K562 (cell line): ENCODE measurements around the gene ERBB3. TPM values are rescaled to one million over a fixed set of nuclear protein-coding genes. Genes with fewer than 3 reads are reported as not detected.

ENCODE experiments used
- ARID1B ChIP-seq: fragments of 450-650 bp; IDR thresholded peaks from 2 replicates; pipeline ENCODE4 v1.6.1; 2016; ENCODE audit warnings: antibody characterized with exemption, mild to moderate bottlenecking, inconsistent platforms
- BRD4 ChIP-seq: fragments of 200-600 bp; sonication (generic); IDR thresholded peaks from 2 replicates; pipeline ENCODE4 v1.6.1; 2017; ENCODE audit warnings: inconsistent platforms
- CLOCK ChIP-seq: fragments of 250-450 bp; sonication (Bioruptor Pico); IDR thresholded peaks from 2 replicates; pipeline ENCODE4 v1.4.0; 2020; ENCODE audit warnings: mild to moderate bottlenecking, moderate library complexity, borderline replicate concordance
- CREB1 ChIP-seq, 2 experiments: sonication (generic) in 1 of 2; formaldehyde crosslinking in 1 of 2; IDR thresholded peaks; 2 replicates each; pipeline versions ENCODE4 v1.6.1 to v1.8.0; 2012 to 2022; ENCODE audit warnings: inconsistent platforms in 1 of 2, mild to moderate bottlenecking in 1 of 2, missing genetic modification reagents in 1 of 2, moderate library complexity in 1 of 2
- MBD1 ChIP-seq: fragments of 250-450 bp; sonication (Bioruptor Pico); IDR thresholded peaks from 2 replicates; pipeline ENCODE4 v1.8.0; 2022; ENCODE audit warnings: inconsistent platforms
- MITF ChIP-seq: IDR thresholded peaks from 2 replicates; pipeline ENCODE4 v1.6.1; 2014; ENCODE audit warnings: antibody characterized with exemption
- NFATC3 ChIP-seq: fragments of 450-650 bp; IDR thresholded peaks from 2 replicates; pipeline ENCODE4 v1.6.1; 2017; ENCODE audit warnings: mild to moderate bottlenecking
- YBX1 ChIP-seq: fragments of 450-650 bp; IDR thresholded peaks from 2 replicates; pipeline ENCODE4 v1.7.1; 2016; ENCODE audit warnings: mild to moderate bottlenecking
- ZNF3 ChIP-seq: fragments of 250-450 bp; sonication (Bioruptor Pico); IDR thresholded peaks from 2 replicates; pipeline ENCODE4 v1.5.0; 2021; ENCODE audit warnings: mild to moderate bottlenecking, moderate library complexity
- ZNF431 ChIP-seq: sonication (generic); formaldehyde crosslinking; IDR thresholded peaks from 2 replicates; pipeline ENCODE4 v1.8.0; 2022; ENCODE audit warnings: mild to moderate bottlenecking, missing genetic modification reagents
- ZNF511 ChIP-seq: sonication (generic); formaldehyde crosslinking; IDR thresholded peaks from 2 replicates; pipeline ENCODE4 v1.8.0; 2022; ENCODE audit warnings: mild to moderate bottlenecking, missing genetic modification reagents
- ZNF551 ChIP-seq: fragments of 250-450 bp; sonication (Bioruptor Pico); IDR thresholded peaks from 2 replicates; pipeline ENCODE4 v1.5.0; 2021; ENCODE audit warnings: mild to moderate bottlenecking, moderate library complexity
- polyA plus RNA-seq, 8 experiments: library from polyadenylated mRNA; depleted of rRNA in 4 of 8; stranded (reverse) in 5 of 8; unstranded in 3 of 8; fragments of >200 nt; fragmentation: Nextera tagmentation in 2 of 8; fragmentation: Illumina TruSeq in 1 of 8; extraction: Ambion mirVana in 2 of 8; extraction: Trizol in 1 of 8; gene quantifications; 2 replicates each; pipeline versions ENCODE4 v1.2.1 to v1.2.3, GENCODE V29; 2011 to 2014; ENCODE audit warnings: inconsistent platforms in 1 of 8, missing spikeins in 1 of 8
- total RNA-seq, 7 experiments: library from RNA; depleted of rRNA in 6 of 7; stranded (reverse); fragments of >200 nt in 6 of 7; fragmentation: Illumina TruSeq in 2 of 7; extraction: Trizol in 2 of 7; gene quantifications; 2 replicates each; pipeline versions ENCODE4 v1.2.1 to v1.2.3, GENCODE V29; 2011 to 2021; ENCODE audit warnings: low replicate concordance in 1 of 7
- TF ChIP-seq, protein P1 (sequence below): sonication (generic); formaldehyde crosslinking; IDR thresholded peaks from 2 replicates; pipeline ENCODE4 v1.8.1; 2023; ENCODE audit warnings: missing genetic modification reagents, mild to moderate bottlenecking, borderline replicate concordance
- TF ChIP-seq, protein P2 (sequence below): fragments of 450-650 bp; formaldehyde crosslinking; IDR thresholded peaks from 2 replicates; pipeline ENCODE4 v1.4.0; 2020; ENCODE audit warnings: mild to moderate bottlenecking

ERBB3 gene
- total and polyA plus RNA-seq, 9 of the 15 experiments (the other 6 are each of a cell fraction or from before 2014, with no cell fraction given), result 1.5 to 5.4 (median 3.8) TPM

DNA sequence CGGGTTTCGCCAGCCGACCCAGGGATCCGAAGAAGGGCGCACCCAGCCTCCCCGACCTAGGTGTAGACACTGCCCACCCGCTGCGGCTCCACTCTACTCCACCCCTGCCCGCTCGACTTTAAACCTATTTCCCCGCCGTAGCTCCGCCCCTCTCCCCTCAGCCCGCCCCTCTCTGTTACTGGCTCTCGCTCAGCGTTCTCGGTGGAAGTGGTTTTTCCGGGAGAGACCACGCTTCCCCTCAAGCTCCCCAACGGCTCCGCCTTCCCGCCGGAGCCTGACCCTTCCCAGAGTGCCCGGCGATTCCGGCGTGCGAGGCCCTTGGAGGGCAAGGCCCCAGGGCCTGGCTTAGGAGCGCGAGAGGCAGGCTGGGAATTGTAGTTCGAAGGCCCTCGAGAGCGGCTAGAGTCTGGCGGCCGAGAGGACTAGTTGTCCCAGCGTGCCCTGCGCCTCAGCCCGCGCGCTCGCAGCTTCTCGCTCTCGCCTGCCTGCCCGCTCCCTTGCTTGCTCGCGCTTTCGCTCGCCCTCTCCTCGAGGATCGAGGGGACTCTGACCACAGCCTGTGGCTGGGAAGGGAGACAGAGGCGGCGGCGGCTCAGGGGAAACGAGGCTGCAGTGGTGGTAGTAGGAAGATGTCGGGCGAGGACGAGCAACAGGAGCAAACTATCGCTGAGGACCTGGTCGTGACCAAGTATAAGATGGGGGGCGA, 24.3 kb downstream of the ERBB3 start, which contains the start of gene PA2G4 (continued):
- TF ChIP-seq, protein P1, sequence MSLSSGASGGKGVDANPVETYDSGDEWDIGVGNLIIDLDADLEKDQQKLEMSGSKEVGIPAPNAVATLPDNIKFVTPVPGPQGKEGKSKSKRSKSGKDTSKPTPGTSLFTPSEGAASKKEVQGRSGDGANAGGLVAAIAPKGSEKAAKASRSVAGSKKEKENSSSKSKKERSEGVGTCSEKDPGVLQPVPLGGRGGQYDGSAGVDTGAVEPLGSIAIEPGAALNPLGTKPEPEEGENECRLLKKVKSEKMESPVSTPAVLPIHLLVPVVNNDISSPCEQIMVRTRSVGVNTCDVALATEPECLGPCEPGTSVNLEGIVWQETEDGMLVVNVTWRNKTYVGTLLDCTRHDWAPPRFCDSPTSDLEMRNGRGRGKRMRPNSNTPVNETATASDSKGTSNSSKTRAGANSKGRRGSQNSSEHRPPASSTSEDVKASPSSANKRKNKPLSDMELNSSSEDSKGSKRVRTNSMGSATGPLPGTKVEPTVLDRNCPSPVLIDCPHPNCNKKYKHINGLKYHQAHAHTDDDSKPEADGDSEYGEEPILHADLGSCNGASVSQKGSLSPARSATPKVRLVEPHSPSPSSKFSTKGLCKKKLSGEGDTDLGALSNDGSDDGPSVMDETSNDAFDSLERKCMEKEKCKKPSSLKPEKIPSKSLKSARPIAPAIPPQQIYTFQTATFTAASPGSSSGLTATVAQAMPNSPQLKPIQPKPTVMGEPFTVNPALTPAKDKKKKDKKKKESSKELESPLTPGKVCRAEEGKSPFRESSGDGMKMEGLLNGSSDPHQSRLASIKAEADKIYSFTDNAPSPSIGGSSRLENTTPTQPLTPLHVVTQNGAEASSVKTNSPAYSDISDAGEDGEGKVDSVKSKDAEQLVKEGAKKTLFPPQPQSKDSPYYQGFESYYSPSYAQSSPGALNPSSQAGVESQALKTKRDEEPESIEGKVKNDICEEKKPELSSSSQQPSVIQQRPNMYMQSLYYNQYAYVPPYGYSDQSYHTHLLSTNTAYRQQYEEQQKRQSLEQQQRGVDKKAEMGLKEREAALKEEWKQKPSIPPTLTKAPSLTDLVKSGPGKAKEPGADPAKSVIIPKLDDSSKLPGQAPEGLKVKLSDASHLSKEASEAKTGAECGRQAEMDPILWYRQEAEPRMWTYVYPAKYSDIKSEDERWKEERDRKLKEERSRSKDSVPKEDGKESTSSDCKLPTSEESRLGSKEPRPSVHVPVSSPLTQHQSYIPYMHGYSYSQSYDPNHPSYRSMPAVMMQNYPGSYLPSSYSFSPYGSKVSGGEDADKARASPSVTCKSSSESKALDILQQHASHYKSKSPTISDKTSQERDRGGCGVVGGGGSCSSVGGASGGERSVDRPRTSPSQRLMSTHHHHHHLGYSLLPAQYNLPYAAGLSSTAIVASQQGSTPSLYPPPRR, result no peak
- no peak for TF ChIP-seq ZNF551 (CRISPR knock-in tag)
- peak; percentile 89; the same call in 1 of the 2 replicates for TF ChIP-seq ZNF511 (CRISPR knock-in tag)
- no peak for TF ChIP-seq ZNF431 (CRISPR knock-in tag)
- TF ChIP-seq CLOCK (CRISPR knock-in tag), result no peak
- peak; percentile 51; the same call in 1 of the 2 replicates for TF ChIP-seq CREB1 (IDR thresholded peaks at IDR 0.05)
- TF ChIP-seq CREB1 (CRISPR knock-in tag; IDR thresholded peaks at IDR 0.05), result peak; percentile 72; the same call in 1 of the 2 replicates
- TF ChIP-seq YBX1, result no peak
- TF ChIP-seq BRD4, result no peak
- no peak for TF ChIP-seq NFATC3
- 0 out of 2 replicates have a peak, but pooled peaks have one; percentile 2 for TF ChIP-seq ARID1B
- no peak for TF ChIP-seq MBD1
- TF ChIP-seq, protein P2, sequence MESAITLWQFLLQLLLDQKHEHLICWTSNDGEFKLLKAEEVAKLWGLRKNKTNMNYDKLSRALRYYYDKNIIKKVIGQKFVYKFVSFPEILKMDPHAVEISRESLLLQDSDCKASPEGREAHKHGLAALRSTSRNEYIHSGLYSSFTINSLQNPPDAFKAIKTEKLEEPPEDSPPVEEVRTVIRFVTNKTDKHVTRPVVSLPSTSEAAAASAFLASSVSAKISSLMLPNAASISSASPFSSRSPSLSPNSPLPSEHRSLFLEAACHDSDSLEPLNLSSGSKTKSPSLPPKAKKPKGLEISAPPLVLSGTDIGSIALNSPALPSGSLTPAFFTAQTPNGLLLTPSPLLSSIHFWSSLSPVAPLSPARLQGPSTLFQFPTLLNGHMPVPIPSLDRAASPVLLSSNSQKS (CRISPR knock-in tag), result no peak
- no peak for TF ChIP-seq MITF
- no peak for TF ChIP-seq ZNF3 (CRISPR knock-in tag)
